Measurements from ENCODE around the gene IL13RA1. TPM values are rescaled to one million over a fixed set of nuclear protein-coding genes. Genes with fewer than 3 reads are reported as not detected.
A peak's percentile ranks its signal among the peaks of the same experiment; 100 is the strongest.

The IL13RA1 gene
- total and polyA plus RNA-seq, 10 of the 15 experiments (the other 5 are each of a cell fraction or from before 2014, with no cell fraction given) = 2.3 to 14.2 (median 8.4) TPM

DNA sequence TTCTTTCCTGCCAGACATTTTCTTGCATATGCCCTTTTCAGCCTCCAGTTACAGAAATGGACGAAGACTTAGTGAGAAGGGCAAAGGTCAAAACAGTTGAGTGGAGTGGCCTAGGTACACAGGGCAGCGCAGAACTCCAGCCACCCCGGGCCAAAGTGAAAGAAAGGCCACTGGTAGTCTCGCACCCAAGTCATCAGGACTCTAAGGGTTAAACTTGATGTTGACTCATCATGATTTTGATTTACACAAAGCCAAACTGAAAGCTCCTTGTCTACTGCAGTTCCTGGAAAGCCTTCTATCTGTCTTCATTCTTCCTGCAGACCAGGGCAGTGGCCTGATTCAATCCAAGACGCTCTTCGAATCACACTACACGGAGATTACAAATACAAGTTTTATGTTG is 2.6 kb upstream of the IL13RA1 start:
- peak; percentile 59 for FAIRE-seq
- intact Hi-C loops (cut with micrococcal nuclease; ENCODE audit: unreplicated experiment) = no loop called here
- peak; percentile 12 for ATAC-seq

DNA sequence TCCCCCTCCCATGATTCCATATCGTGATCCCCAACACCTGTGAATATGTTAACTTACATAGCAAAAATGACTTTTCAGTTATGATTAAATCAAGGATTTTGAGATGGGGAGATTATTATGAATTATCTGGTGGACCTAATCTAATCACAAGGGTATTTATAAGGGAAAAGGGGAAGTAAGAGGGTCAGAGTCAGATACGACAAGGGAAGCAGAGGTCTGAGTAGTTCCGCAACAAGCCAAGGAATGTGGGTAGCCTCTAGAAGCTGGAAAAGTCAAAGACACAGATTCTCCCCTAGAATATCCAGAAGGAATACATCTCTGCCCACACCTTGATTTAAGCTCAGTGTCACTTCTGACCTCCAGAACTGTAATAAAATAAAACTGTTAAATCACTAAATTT is 1.0 kb upstream of the IL13RA1 start:
- ChIA-PET SMC1A (ENCODE audit: uncharacterized antibody, unreplicated experiment) (interaction anchor here (0.9 to 1.3 kb wide), 2 partner anchors 9 to 14 kb away, joined by 3 to 4 read pairs; no protein-coding TSS in a partner anchor), CTCF (no interaction called here), POLR2A (interaction anchor here (2.7 kb wide), 1 partner anchor 9 kb away, joined by 11 read pairs; no protein-coding TSS in a partner anchor), RAD21 (ENCODE audit: unreplicated experiment) (no interaction called here)
- DNase-seq (ENCODE audit: low read depth, low spot score) (no peak), ATAC-seq (no peak), FAIRE-seq (no peak)
- Histone ChIP-seq H3K36me3 (ENCODE audit: control insufficient read depth in 2 of 2, insufficient read depth in 2 of 2, low read length in 1 of 2) (no peaks in the 10 kb centered on the region), H3K79me2 (ENCODE audit: control insufficient read depth, insufficient read depth, low read length) (no peaks in the 10 kb centered on the region), H4K20me1 (ENCODE audit: control insufficient read depth, insufficient read depth) (no peaks in the 10 kb centered on the region), H3K27ac (ENCODE audit: control insufficient read depth, insufficient read depth) (no peak overlapping the region), H3K4me2 (ENCODE audit: control insufficient read depth, insufficient read depth) (no peak overlapping the region), H3K4me1 (ENCODE audit: control insufficient read depth, insufficient read depth, low read length) (peaks cover 8% of the 10 kb centered on the region), H3K9ac (ENCODE audit: control insufficient read depth, insufficient read depth, low read length) (no peak overlapping the region), H3K4me3 (no peak overlapping the region), H3K9me3 (replicated peaks; ENCODE audit: control insufficient read depth, insufficient read depth, low read length) (no peaks in the 10 kb centered on the region), H2AFZ (ENCODE audit: control insufficient read depth, low read depth, low read length) (no peak overlapping the region), H3K27me3 (replicated peaks in 1 of 2; ENCODE audit: control insufficient read depth in 2 of 2, insufficient read depth in 2 of 2, low read length in 1 of 2) (no peaks in the 10 kb centered on the region; a peak in 1 of 4 replicates)
- TF ChIP-seq, protein P1, sequence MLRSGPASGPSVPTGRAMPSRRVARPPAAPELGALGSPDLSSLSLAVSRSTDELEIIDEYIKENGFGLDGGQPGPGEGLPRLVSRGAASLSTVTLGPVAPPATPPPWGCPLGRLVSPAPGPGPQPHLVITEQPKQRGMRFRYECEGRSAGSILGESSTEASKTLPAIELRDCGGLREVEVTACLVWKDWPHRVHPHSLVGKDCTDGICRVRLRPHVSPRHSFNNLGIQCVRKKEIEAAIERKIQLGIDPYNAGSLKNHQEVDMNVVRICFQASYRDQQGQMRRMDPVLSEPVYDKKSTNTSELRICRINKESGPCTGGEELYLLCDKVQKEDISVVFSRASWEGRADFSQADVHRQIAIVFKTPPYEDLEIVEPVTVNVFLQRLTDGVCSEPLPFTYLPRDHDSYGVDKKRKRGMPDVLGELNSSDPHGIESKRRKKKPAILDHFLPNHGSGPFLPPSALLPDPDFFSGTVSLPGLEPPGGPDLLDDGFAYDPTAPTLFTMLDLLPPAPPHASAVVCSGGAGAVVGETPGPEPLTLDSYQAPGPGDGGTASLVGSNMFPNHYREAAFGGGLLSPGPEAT (IDR thresholded peaks at IDR 0.05; ENCODE audit: low read depth) = no peak
- intact Hi-C loops (cut with micrococcal nuclease; ENCODE audit: unreplicated experiment) (no loop called here), in situ Hi-C loops (cut with MboI) (no loop called here)
- 48% methylated on average over 3 of the region's 3 CpGs for WGBS (ENCODE audit: insufficient coverage, insufficient replicate concordance, low lambda C conversion rate, missing lambda C conversion rate)
- BruUV-seq (replicated peaks) = no TSS peak

More for the DNA sequence above, 2.6 kb upstream of the IL13RA1 start:
- no TSS peak for BruUV-seq (replicated peaks)
- peaks cover 8% of the 10 kb centered on the region for H3K4me1 ChIP-seq (ENCODE audit: control insufficient read depth, insufficient read depth, low read length)
- SMC1A ChIA-PET (ENCODE audit: uncharacterized antibody, unreplicated experiment) = interaction anchor here (1.9 kb wide), 1 partner anchor 20 kb away, joined by 6 read pairs; no protein-coding TSS in a partner anchor
- RAD21 ChIA-PET (ENCODE audit: unreplicated experiment) = no interaction called here
- H3K4me3 ChIP-seq = no peak overlapping the region
- peak overlapping the region; percentile 33; the same call in 1 of the 2 replicates for H3K4me2 ChIP-seq (ENCODE audit: control insufficient read depth, insufficient read depth)
- H2AFZ ChIP-seq (ENCODE audit: control insufficient read depth, low read depth, low read length) = no peak overlapping the region; the same call in 1 of the 2 replicates
- CTCF ChIA-PET = interaction anchor here (1.9 kb wide), 1 partner anchor 97 kb away, joined by 6 read pairs; no protein-coding TSS in a partner anchor
- no peaks in the 10 kb centered on the region for H3K9me3 ChIP-seq (replicated peaks; ENCODE audit: control insufficient read depth, insufficient read depth, low read length)
- H3K27ac ChIP-seq (ENCODE audit: control insufficient read depth, insufficient read depth) = no peak overlapping the region
- H3K27me3 ChIP-seq (replicated peaks in 1 of 2; ENCODE audit: control insufficient read depth in 2 of 2, insufficient read depth in 2 of 2, low read length in 1 of 2) = no peaks in the 10 kb centered on the region; a peak in 1 of 4 replicates
- POLR2A ChIA-PET = interaction anchor here (2.7 kb wide), 1 partner anchor 11 kb away, joined by 11 read pairs; no protein-coding TSS in a partner anchor
- WGBS (ENCODE audit: insufficient coverage, insufficient replicate concordance, low lambda C conversion rate, missing lambda C conversion rate) = 29% methylated on average over 7 of the region's 7 CpGs
- no peak overlapping the region for H3K9ac ChIP-seq (ENCODE audit: control insufficient read depth, insufficient read depth, low read length)
- H3K36me3 ChIP-seq (ENCODE audit: control insufficient read depth in 2 of 2, insufficient read depth in 2 of 2, low read length in 1 of 2) = no peaks in the 10 kb centered on the region
- no peaks in the 10 kb centered on the region for H3K79me2 ChIP-seq (ENCODE audit: control insufficient read depth, insufficient read depth, low read length)
- no peaks in the 10 kb centered on the region for H4K20me1 ChIP-seq (ENCODE audit: control insufficient read depth, insufficient read depth)
- in situ Hi-C loops (cut with MboI) = no loop called here
- TF ChIP-seq POLR2A (IDR thresholded peaks at IDR 0.05; ENCODE audit: low read depth, low read length) (no peak), NR2F1 (conservative IDR thresholded peaks at IDR 0.05) (peak; percentile 83), NFIC (IDR thresholded peaks at IDR 0.05; ENCODE audit: low read depth, low read length) (peak; percentile 18; the same call in 1 of the 2 replicates), CHD2 (IDR thresholded peaks at IDR 0.05; ENCODE audit: borderline replicate concordance, low read depth, low read length) (no peak), NR2C1 (IDR thresholded peaks at IDR 0.05) (peak; percentile 56), IKZF1 (conservative IDR thresholded peaks at IDR 0.05) (0 out of 2 replicates have a peak, but pooled peaks have one; percentile 27), TCF3 (IDR thresholded peaks at IDR 0.05; ENCODE audit: borderline replicate concordance, insufficient read depth, low read depth, low read length) (no peak)
- TF ChIP-seq, protein P2, sequence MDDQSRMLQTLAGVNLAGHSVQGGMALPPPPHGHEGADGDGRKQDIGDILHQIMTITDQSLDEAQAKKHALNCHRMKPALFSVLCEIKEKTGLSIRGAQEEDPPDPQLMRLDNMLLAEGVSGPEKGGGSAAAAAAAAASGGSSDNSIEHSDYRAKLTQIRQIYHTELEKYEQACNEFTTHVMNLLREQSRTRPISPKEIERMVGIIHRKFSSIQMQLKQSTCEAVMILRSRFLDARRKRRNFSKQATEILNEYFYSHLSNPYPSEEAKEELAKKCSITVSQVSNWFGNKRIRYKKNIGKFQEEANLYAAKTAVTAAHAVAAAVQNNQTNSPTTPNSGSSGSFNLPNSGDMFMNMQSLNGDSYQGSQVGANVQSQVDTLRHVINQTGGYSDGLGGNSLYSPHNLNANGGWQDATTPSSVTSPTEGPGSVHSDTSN (IDR thresholded peaks at IDR 0.05; ENCODE audit: insufficient replicate concordance, low read depth, low read length) = no peak
- no peak for DNase-seq (ENCODE audit: low read depth, low spot score)
